ENCODE results near the gene ASPG.

DNA sequence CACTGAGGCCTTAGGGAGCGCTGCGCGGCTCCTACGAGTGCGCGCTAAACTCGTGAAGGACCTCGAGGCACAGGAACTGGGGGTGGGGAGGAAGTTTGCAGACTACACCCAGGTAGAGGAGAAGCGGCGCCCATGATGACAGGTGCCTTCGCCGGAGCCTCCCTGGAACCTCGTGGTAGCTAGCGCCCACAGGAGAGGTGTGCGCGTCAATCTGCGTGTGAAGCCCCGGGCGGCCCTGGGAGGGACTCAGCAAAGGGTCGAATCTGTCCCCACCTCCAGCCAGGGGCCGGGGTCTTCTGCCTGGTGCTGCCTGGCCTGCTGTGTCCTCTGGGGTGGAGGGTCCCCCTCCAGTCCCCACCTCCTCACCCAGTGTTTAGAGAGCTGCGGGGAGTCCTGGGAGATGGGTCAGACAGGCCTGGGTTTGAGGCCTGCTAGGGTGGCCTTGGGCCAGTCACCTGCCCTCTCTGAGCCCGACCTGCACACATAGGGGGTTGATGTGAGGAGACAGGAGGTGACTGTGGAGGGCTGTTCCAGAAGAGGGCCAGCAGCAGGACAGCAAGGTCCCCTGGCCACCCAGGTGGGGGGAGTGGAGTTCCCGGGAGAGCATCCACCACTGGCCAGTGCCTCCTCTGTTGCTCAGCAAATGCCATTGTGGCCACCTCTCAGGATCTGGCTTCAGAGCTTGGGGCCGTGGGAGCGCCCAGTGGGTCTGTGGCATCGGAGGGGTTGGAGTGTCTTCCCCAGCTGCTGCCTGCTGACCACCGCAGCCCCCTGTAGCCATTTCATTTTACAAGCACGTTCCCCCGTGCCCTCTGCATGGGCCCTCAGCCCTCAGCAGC is 32.7 kb downstream of the ASPG start:
- TF ChIP-seq, protein P1, sequence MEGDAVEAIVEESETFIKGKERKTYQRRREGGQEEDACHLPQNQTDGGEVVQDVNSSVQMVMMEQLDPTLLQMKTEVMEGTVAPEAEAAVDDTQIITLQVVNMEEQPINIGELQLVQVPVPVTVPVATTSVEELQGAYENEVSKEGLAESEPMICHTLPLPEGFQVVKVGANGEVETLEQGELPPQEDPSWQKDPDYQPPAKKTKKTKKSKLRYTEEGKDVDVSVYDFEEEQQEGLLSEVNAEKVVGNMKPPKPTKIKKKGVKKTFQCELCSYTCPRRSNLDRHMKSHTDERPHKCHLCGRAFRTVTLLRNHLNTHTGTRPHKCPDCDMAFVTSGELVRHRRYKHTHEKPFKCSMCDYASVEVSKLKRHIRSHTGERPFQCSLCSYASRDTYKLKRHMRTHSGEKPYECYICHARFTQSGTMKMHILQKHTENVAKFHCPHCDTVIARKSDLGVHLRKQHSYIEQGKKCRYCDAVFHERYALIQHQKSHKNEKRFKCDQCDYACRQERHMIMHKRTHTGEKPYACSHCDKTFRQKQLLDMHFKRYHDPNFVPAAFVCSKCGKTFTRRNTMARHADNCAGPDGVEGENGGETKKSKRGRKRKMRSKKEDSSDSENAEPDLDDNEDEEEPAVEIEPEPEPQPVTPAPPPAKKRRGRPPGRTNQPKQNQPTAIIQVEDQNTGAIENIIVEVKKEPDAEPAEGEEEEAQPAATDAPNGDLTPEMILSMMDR (IDR thresholded peaks at IDR 0.05; ENCODE audit: insufficient read depth, low read length, poor library complexity, severe bottlenecking) = no peak
- TF ChIP-seq EZH2phosphoT487 (conservative IDR thresholded peaks at IDR 0.05; ENCODE audit: low read length) = no peak
